Measurements from ENCODE around the gene LTBP1. TPM values are rescaled to one million over a fixed set of nuclear protein-coding genes. Genes with fewer than 3 reads are reported as not detected.

LTBP1 gene
- total RNA-seq, 1 experiment from 2014 or later = 12.5 TPM

DNA sequence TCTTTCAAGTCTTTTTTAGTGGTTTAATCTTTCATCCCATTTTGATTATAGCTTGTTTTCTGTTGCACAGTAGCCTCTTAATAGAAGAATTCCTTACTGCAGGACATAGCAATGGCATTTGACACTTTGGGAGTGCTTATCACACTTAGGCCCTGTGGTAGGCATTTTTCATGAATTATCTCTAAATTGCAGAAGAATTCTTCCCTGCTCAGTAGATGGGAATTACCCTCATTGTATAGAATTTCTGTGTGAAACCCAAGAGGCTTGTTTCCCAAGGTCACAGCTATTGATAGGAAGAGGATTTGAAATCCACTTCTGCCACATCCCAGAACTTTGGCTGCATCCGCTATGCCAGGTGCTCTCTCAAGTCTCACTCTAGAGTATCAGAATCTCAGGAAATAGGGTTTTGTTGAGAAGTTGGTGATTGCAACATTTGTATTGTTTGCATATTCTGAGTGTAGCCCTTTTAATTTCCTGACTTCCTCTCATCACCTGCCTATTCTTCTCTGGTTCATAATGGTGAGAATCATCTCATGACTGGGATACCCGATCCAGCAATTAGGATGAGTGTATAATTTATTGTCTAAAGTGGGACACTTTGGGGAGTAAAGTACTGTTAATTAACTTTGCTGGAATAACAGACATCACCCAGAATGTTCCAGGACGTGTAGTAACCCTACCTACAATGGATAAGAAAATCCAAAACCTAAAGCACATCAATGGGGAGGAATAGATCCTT is 274.5 kb downstream of the LTBP1 start:
- TF ChIP-seq SIN3A (IDR thresholded peaks at IDR 0.05; ENCODE audit: borderline replicate concordance, insufficient read depth, low read depth, low read length) (no peak), POLR2AphosphoS5 (IDR thresholded peaks at IDR 0.05; ENCODE audit: low read depth, low read length) (no peak)
- TF ChIP-seq, protein P1, sequence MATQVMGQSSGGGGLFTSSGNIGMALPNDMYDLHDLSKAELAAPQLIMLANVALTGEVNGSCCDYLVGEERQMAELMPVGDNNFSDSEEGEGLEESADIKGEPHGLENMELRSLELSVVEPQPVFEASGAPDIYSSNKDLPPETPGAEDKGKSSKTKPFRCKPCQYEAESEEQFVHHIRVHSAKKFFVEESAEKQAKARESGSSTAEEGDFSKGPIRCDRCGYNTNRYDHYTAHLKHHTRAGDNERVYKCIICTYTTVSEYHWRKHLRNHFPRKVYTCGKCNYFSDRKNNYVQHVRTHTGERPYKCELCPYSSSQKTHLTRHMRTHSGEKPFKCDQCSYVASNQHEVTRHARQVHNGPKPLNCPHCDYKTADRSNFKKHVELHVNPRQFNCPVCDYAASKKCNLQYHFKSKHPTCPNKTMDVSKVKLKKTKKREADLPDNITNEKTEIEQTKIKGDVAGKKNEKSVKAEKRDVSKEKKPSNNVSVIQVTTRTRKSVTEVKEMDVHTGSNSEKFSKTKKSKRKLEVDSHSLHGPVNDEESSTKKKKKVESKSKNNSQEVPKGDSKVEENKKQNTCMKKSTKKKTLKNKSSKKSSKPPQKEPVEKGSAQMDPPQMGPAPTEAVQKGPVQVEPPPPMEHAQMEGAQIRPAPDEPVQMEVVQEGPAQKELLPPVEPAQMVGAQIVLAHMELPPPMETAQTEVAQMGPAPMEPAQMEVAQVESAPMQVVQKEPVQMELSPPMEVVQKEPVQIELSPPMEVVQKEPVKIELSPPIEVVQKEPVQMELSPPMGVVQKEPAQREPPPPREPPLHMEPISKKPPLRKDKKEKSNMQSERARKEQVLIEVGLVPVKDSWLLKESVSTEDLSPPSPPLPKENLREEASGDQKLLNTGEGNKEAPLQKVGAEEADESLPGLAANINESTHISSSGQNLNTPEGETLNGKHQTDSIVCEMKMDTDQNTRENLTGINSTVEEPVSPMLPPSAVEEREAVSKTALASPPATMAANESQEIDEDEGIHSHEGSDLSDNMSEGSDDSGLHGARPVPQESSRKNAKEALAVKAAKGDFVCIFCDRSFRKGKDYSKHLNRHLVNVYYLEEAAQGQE (IDR thresholded peaks at IDR 0.05; ENCODE audit: insufficient read depth in 1 of 2, low read depth in 2 of 2, low read length in 1 of 2) = no peak
- CTCF ChIA-PET = no interaction called here
- intact Hi-C loops (cut with micrococcal nuclease; ENCODE audit: unreplicated experiment) = no loop called here
- Histone ChIP-seq H3K4me3 (ENCODE audit: low read depth in 2 of 2, low read length in 2 of 2) (no peak overlapping the region), H3K27me3 (ENCODE audit: control insufficient read depth, insufficient read depth, low read length) (no peaks in the 10 kb centered on the region), H3K27ac (ENCODE audit: low read length) (no peak overlapping the region), H3K9me3 (ENCODE audit: control insufficient read depth, insufficient read depth, low read depth, low read length) (no peaks in the 10 kb centered on the region), H3K4me1 (ENCODE audit: control insufficient read depth, insufficient read depth, low read length) (no peaks in the 10 kb centered on the region), H3K36me3 (ENCODE audit: control insufficient read depth, insufficient read depth, low read length) (no peaks in the 10 kb centered on the region)
- BruUV-seq (replicated peaks) = no TSS peak
- in situ Hi-C loops (cut with HindIII; ENCODE audit: low pct_unique_long_range_greater_than_20kb, low sequenced_read_pairs) = no loop called here
- POLR2A ChIA-PET = no interaction called here
- DNase-seq (ENCODE audit: low read depth, low spot score) (no peak), ATAC-seq (no peak)

DNA sequence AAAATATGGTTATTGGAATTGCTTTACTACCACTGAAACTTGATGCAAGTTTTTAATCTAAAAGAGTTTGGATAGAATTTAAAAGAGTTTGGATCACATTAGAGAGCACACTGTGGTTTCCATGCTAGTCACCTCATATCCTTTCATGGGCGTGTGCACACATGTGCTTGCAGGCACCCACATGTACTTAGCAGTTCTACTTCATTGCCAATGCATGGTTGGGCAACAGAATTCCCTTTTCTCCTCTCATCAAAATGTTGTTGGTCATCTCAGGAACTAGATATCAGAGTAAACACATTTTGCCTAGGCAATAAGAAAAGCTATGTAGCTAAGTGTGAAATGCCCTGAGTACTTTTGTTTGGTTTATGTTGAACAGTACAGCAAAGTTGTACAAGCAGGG is 275.6 kb downstream of the LTBP1 start:
- ChIA-PET CTCF (interaction anchor here (0.6 kb wide), 1 partner anchor 158 kb away, joined by 3 read pairs; no protein-coding TSS in a partner anchor), POLR2A (no interaction called here)
- Histone ChIP-seq H3K4me1 (ENCODE audit: control insufficient read depth, insufficient read depth, low read length) (no peaks in the 10 kb centered on the region), H3K36me3 (ENCODE audit: control insufficient read depth, insufficient read depth, low read length) (no peaks in the 10 kb centered on the region), H3K27ac (ENCODE audit: low read length) (no peak overlapping the region), H3K4me3 (ENCODE audit: low read depth in 2 of 2, low read length in 2 of 2) (no peak overlapping the region), H3K27me3 (ENCODE audit: control insufficient read depth, insufficient read depth, low read length) (no peaks in the 10 kb centered on the region), H3K9me3 (ENCODE audit: control insufficient read depth, insufficient read depth, low read depth, low read length) (no peaks in the 10 kb centered on the region)
- ATAC-seq (no peak), DNase-seq (ENCODE audit: low read depth, low spot score) (no peak)
- intact Hi-C loops (cut with micrococcal nuclease; ENCODE audit: unreplicated experiment) = no loop called here
- no TSS peak for BruUV-seq (replicated peaks)
- in situ Hi-C loops (cut with HindIII; ENCODE audit: low pct_unique_long_range_greater_than_20kb, low sequenced_read_pairs) = no loop called here
- TF ChIP-seq, protein P2, sequence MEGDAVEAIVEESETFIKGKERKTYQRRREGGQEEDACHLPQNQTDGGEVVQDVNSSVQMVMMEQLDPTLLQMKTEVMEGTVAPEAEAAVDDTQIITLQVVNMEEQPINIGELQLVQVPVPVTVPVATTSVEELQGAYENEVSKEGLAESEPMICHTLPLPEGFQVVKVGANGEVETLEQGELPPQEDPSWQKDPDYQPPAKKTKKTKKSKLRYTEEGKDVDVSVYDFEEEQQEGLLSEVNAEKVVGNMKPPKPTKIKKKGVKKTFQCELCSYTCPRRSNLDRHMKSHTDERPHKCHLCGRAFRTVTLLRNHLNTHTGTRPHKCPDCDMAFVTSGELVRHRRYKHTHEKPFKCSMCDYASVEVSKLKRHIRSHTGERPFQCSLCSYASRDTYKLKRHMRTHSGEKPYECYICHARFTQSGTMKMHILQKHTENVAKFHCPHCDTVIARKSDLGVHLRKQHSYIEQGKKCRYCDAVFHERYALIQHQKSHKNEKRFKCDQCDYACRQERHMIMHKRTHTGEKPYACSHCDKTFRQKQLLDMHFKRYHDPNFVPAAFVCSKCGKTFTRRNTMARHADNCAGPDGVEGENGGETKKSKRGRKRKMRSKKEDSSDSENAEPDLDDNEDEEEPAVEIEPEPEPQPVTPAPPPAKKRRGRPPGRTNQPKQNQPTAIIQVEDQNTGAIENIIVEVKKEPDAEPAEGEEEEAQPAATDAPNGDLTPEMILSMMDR (IDR thresholded peaks at IDR 0.05) = no peak
- no peak for TF ChIP-seq POLR2AphosphoS5 (IDR thresholded peaks at IDR 0.05; ENCODE audit: low read depth, low read length)
- no peak for TF ChIP-seq TCF7L2 (IDR thresholded peaks at IDR 0.05; ENCODE audit: low read depth, low read length)
- no peak for TF ChIP-seq SIN3A (IDR thresholded peaks at IDR 0.05; ENCODE audit: borderline replicate concordance, insufficient read depth, low read depth, low read length)
- TF ChIP-seq, protein P1 (IDR thresholded peaks at IDR 0.05; ENCODE audit: insufficient read depth in 1 of 2, low read depth in 2 of 2, low read length in 1 of 2) = no peak

Data from Panc1 (cell line).